ENCODE measurements around the gene SLC13A4.

- TF ChIP-seq, protein P1, sequence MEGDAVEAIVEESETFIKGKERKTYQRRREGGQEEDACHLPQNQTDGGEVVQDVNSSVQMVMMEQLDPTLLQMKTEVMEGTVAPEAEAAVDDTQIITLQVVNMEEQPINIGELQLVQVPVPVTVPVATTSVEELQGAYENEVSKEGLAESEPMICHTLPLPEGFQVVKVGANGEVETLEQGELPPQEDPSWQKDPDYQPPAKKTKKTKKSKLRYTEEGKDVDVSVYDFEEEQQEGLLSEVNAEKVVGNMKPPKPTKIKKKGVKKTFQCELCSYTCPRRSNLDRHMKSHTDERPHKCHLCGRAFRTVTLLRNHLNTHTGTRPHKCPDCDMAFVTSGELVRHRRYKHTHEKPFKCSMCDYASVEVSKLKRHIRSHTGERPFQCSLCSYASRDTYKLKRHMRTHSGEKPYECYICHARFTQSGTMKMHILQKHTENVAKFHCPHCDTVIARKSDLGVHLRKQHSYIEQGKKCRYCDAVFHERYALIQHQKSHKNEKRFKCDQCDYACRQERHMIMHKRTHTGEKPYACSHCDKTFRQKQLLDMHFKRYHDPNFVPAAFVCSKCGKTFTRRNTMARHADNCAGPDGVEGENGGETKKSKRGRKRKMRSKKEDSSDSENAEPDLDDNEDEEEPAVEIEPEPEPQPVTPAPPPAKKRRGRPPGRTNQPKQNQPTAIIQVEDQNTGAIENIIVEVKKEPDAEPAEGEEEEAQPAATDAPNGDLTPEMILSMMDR (IDR thresholded peaks at IDR 0.05 in 4 of 5, conservative IDR thresholded peaks at IDR 0.05 in 1 of 5), result no peak
- no peak for TF ChIP-seq POLR2A (IDR thresholded peaks at IDR 0.05)
Measured at GRCh38 chr7:135644729-135645128, 83.3 kb downstream of the SLC13A4 start.

Data from gastrocnemius medialis (tissue), 4 donors.